ENCODE data around the gene CERS3. TPM values are rescaled to one million over a fixed set of nuclear protein-coding genes. Genes with fewer than 3 reads are reported as not detected.

Gene CERS3
- total and polyA plus RNA-seq, 2 of the 4 experiments (the other 2 are of a cell fraction), result not detected

DNA sequence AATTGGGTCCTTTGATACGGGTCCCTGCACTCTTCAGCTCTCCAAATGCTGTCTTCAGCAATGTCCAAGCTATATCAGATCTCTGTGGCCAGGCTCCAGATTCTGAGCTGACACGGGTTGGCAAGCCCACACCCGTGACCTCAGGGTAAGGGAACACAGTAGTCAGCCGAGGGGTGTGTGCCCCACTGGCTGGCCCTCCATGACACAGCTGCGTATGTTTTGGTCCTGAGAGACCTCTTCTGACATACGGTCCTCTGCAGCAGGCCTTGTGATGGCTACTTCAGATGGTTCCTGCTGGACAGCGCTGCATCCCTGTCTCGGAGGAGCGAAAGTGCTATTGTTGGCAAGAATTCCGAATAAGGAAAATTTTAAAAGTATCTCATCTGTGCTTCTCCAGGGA, 101.8 kb downstream of the CERS3 start:
- Histone ChIP-seq H4K91ac (ENCODE audit: insufficient read depth, low read depth, low read length) (no peak overlapping the region), H3K27ac (ENCODE audit: insufficient read depth, low read length) (no peak overlapping the region)
- dilution Hi-C loops (cut with HindIII; ENCODE audit: low sequenced_read_pairs, unreplicated experiment), result no loop called here

More for the DNA sequence above, 101.8 kb downstream of the CERS3 start:
- H4K5ac ChIP-seq (ENCODE audit: low read depth, low read length), result no peak overlapping the region
- intact Hi-C loops (cut with micrococcal nuclease) (no loop called here), in situ Hi-C loops (cut with MboI; ENCODE audit: low sequenced_read_pairs) (no loop called here)
- H4K20me1 ChIP-seq (ENCODE audit: insufficient read depth, low read length), result no peaks in the 10 kb centered on the region
- H2BK15ac ChIP-seq (ENCODE audit: low read depth, low read length), result no peak overlapping the region
- H3K14ac ChIP-seq (replicated peaks; ENCODE audit: low read depth, low read length), result no peak overlapping the region
- H2AFZ ChIP-seq (replicated peaks; ENCODE audit: low read length, poor library complexity), result no peak overlapping the region
- H3K18ac ChIP-seq (ENCODE audit: low read depth, low read length), result no peak overlapping the region
- ATAC-seq (ENCODE audit: low read depth) (no peak), DNase-seq (no peak)
- no peak overlapping the region for H3K23ac ChIP-seq (ENCODE audit: low read depth, low read length)
- H3K36me3 ChIP-seq (ENCODE audit: control insufficient read depth, insufficient read depth, low read length), result no peaks in the 10 kb centered on the region
- no peaks in the 10 kb centered on the region for H3K9me1 ChIP-seq (ENCODE audit: insufficient read depth, low read length)
- H3K4ac ChIP-seq (ENCODE audit: low read depth, low read length), result no peak overlapping the region
- H3K79me1 ChIP-seq (ENCODE audit: low read depth in 1 of 2, low read length in 2 of 2), result no peaks in the 10 kb centered on the region
- no peak overlapping the region for H2BK120ac ChIP-seq (ENCODE audit: low read depth, low read length)
- H2BK5ac ChIP-seq (ENCODE audit: low read depth, low read length, poor library complexity, severe bottlenecking), result no peak overlapping the region
- H3K4me3 ChIP-seq (ENCODE audit: insufficient read depth, low read depth, low read length), result no peak overlapping the region
- TF ChIP-seq USF2 (IDR thresholded peaks at IDR 0.05; ENCODE audit: low read depth, low read length) (no peak), POLR2A (IDR thresholded peaks at IDR 0.05; ENCODE audit: low read depth, low read length) (no peak), RCOR1 (IDR thresholded peaks at IDR 0.05; ENCODE audit: insufficient replicate concordance, low read length) (no peak), MAFK (IDR thresholded peaks at IDR 0.05; ENCODE audit: low read depth, low read length) (no peak), FOS (IDR thresholded peaks at IDR 0.05; ENCODE audit: low read depth, low read length) (no peak), BHLHE40 (IDR thresholded peaks at IDR 0.05; ENCODE audit: low read depth, low read length) (no peak)
- H4K8ac ChIP-seq (ENCODE audit: low read depth in 2 of 2, low read length in 2 of 2), result no peak overlapping the region
- no peak overlapping the region for H3K56ac ChIP-seq (ENCODE audit: extremely low read depth, insufficient read depth, low read length)
- H3K4me2 ChIP-seq (ENCODE audit: low read depth, low read length), result no peak overlapping the region
- no peak overlapping the region for H2AK9ac ChIP-seq (replicated peaks; ENCODE audit: low read depth, low read length, poor library complexity)
- BruUV-seq (replicated peaks), result no TSS peak
- no peaks in the 10 kb centered on the region for H3K27me3 ChIP-seq (ENCODE audit: control insufficient read depth, insufficient read depth, low read length)
- no peaks in the 10 kb centered on the region for H3K4me1 ChIP-seq (ENCODE audit: control insufficient read depth, insufficient read depth, low read length)
- H2BK20ac ChIP-seq (ENCODE audit: low read depth, low read length), result no peak overlapping the region
- no peak overlapping the region for H3K9ac ChIP-seq (ENCODE audit: low read depth, low read length)
- H3K9me3 ChIP-seq (ENCODE audit: control insufficient read depth, insufficient read depth, low read length), result peaks cover 13% of the 10 kb centered on the region
- ChIA-PET POLR2A (ENCODE audit: unreplicated experiment) (no interaction called here), CTCF (no interaction called here)
- 10% methylated on average over 4 of the region's 10 CpGs; no CpG with 5 or more reads in 1 of the 2 experiments for WGBS, 2 experiments (ENCODE audit: extremely low coverage in 2 of 2, insufficient read length in 1 of 2)
- no peak overlapping the region for H2AK5ac ChIP-seq (ENCODE audit: low read depth, low read length)
